Measurements from ENCODE around the gene BPHL. TPM values are rescaled to one million over a fixed set of nuclear protein-coding genes. Genes with fewer than 3 reads are reported as not detected.

BPHL gene
- polyA plus RNA-seq, 1 of the 3 experiments (the other 2 are of a cell fraction) = 21.7 TPM

- Histone ChIP-seq H3K36me3 (replicated peaks in 1 of 2; ENCODE audit: control insufficient read depth in 1 of 2, insufficient read depth in 2 of 2, low read length in 1 of 2) (peaks cover 9 to 10% of the 10 kb centered on the region in 2 experiments), H3K79me2 (ENCODE audit: insufficient read depth) (peaks cover 4% of the 10 kb centered on the region), H3F3A (replicated peaks; ENCODE audit: insufficient read depth) (peaks cover 6% of the 10 kb centered on the region), H3K4me1 (ENCODE audit: control insufficient read depth in 1 of 2, insufficient read depth in 2 of 2, low read depth in 1 of 2, low read length in 1 of 2) (peaks cover 0 to 6% of the 10 kb centered on the region in 2 experiments; a peak in 2 of 4 replicates), H3K27ac (ENCODE audit: low read depth in 2 of 2, low read length in 1 of 2) (no peak overlapping the region), H4K20me1 (ENCODE audit: insufficient read depth) (no peaks in the 10 kb centered on the region), H3K9me2 (no peaks in the 10 kb centered on the region), H3K27me3 (ENCODE audit: insufficient read depth) (no peaks in the 10 kb centered on the region), H3K9ac (no peak overlapping the region), H3K4me2 (no peak overlapping the region), H2AFZ (ENCODE audit: low read depth) (no peak overlapping the region), H3K9me3 (no peaks in the 10 kb centered on the region), H3K4me3 (ENCODE audit: low read depth in 2 of 2, low read length in 1 of 2) (no peak overlapping the region)
- ChIA-PET CTCF (interaction anchor here (0.7 to 1.7 kb wide), 3 partner anchors 38 to 127 kb away, joined by 3 to 10 read pairs (median 3); no protein-coding TSS in a partner anchor), POLR2A (no interaction called here)
- no peak for TF ChIP-seq CTCF (IDR thresholded peaks at IDR 0.05)
- TF ChIP-seq CHD2 (IDR thresholded peaks at IDR 0.05; ENCODE audit: low read length, partially characterized antibody) = no peak
- TF ChIP-seq FOSL2 (IDR thresholded peaks at IDR 0.05; ENCODE audit: borderline replicate concordance, low read depth) = no peak
- no peak for TF ChIP-seq FOXM1 (IDR thresholded peaks at IDR 0.05; ENCODE audit: low read depth)
- TF ChIP-seq MXI1 (IDR thresholded peaks at IDR 0.05; ENCODE audit: low read depth, low read length) = no peak
- no peak for TF ChIP-seq SMC3 (IDR thresholded peaks at IDR 0.05; ENCODE audit: low read depth, low read length)
- TF ChIP-seq EP300 (IDR thresholded peaks at IDR 0.05; ENCODE audit: borderline replicate concordance in 1 of 2, low read depth in 1 of 2, low read length in 1 of 2) = no peak
- TF ChIP-seq, protein P1, sequence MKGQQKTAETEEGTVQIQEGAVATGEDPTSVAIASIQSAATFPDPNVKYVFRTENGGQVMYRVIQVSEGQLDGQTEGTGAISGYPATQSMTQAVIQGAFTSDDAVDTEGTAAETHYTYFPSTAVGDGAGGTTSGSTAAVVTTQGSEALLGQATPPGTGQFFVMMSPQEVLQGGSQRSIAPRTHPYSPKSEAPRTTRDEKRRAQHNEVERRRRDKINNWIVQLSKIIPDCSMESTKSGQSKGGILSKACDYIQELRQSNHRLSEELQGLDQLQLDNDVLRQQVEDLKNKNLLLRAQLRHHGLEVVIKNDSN (IDR thresholded peaks at IDR 0.05; ENCODE audit: borderline replicate concordance, low read depth) = no peak
- no peak for TF ChIP-seq MEF2A (IDR thresholded peaks at IDR 0.05; ENCODE audit: borderline replicate concordance, low read depth)
- no peak for TF ChIP-seq ELF1 (IDR thresholded peaks at IDR 0.05)
- no peak for TF ChIP-seq RFX5 (IDR thresholded peaks at IDR 0.05; ENCODE audit: low read length)
- no peak for TF ChIP-seq GABPA (IDR thresholded peaks at IDR 0.05; ENCODE audit: low read depth)
- DNase-seq = no peak
- WGBS (ENCODE audit: low lambda C conversion rate) = 84% methylated on average over 8 of the region's 8 CpGs
These were observed 6.2 kb downstream of the BPHL start for GRCh38 chr6:3124667-3125066.

- H3K27ac ChIP-seq (ENCODE audit: low read depth in 2 of 2, low read length in 1 of 2) = no peak overlapping the region
- POLR2A ChIA-PET = no interaction called here
- TF ChIP-seq RAD21 (IDR thresholded peaks at IDR 0.05; ENCODE audit: low read length) (no peak), FOXJ3 (CRISPR knock-in tag; IDR thresholded peaks at IDR 0.05) (no peak), GATA2 (CRISPR knock-in tag; IDR thresholded peaks at IDR 0.05) (no peak), RCOR1 (IDR thresholded peaks at IDR 0.05; ENCODE audit: low read length) (no peak), RFX5 (IDR thresholded peaks at IDR 0.05; ENCODE audit: low read length) (no peak), EP300 (IDR thresholded peaks at IDR 0.05; ENCODE audit: borderline replicate concordance in 1 of 2, low read depth in 1 of 2, low read length in 1 of 2) (no peak), NRF1 (IDR thresholded peaks at IDR 0.05; ENCODE audit: low read depth, low read length) (no peak)
- TF ChIP-seq, protein P2, sequence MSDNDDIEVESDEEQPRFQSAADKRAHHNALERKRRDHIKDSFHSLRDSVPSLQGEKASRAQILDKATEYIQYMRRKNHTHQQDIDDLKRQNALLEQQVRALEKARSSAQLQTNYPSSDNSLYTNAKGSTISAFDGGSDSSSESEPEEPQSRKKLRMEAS (IDR thresholded peaks at IDR 0.05; ENCODE audit: low read depth) = no peak
- TF ChIP-seq, protein P3, sequence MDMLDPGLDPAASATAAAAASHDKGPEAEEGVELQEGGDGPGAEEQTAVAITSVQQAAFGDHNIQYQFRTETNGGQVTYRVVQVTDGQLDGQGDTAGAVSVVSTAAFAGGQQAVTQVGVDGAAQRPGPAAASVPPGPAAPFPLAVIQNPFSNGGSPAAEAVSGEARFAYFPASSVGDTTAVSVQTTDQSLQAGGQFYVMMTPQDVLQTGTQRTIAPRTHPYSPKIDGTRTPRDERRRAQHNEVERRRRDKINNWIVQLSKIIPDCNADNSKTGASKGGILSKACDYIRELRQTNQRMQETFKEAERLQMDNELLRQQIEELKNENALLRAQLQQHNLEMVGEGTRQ (IDR thresholded peaks at IDR 0.05; ENCODE audit: borderline replicate concordance, low read depth, low read length) = no peak
- no peaks in the 10 kb centered on the region for H3K9me3 ChIP-seq
- H3K9me2 ChIP-seq = no peaks in the 10 kb centered on the region
- peaks cover 0 to 3% of the 10 kb centered on the region in 2 experiments; a peak in 1 of 4 replicates for H3K4me1 ChIP-seq (ENCODE audit: control insufficient read depth in 1 of 2, insufficient read depth in 2 of 2, low read depth in 1 of 2, low read length in 1 of 2)
- H4K20me1 ChIP-seq (ENCODE audit: insufficient read depth) = no peaks in the 10 kb centered on the region
- 33% methylated on average over 2 of the region's 2 CpGs for WGBS (ENCODE audit: low lambda C conversion rate)
- no peaks in the 10 kb centered on the region; the same call in 1 of the 2 replicates for H3K79me2 ChIP-seq (ENCODE audit: insufficient read depth)
- no peaks in the 10 kb centered on the region for H3K27me3 ChIP-seq (ENCODE audit: insufficient read depth)
- no peak overlapping the region for H3K9ac ChIP-seq
- no peak overlapping the region for H3K4me2 ChIP-seq
- CTCF ChIA-PET = interaction anchor here (0.7 to 1.8 kb wide), 10 partner anchors 8 to 134 kb away, joined by 3 to 10 read pairs (median 3); partner anchors contain the start of gene PSMG4
- H2AFZ ChIP-seq (ENCODE audit: low read depth) = no peak overlapping the region
- no peak overlapping the region for H3K4me3 ChIP-seq (ENCODE audit: low read depth in 2 of 2, low read length in 1 of 2)
- H3F3A ChIP-seq (replicated peaks; ENCODE audit: insufficient read depth) = peaks cover 6% of the 10 kb centered on the region
- H3K36me3 ChIP-seq (replicated peaks in 1 of 2; ENCODE audit: control insufficient read depth in 1 of 2, insufficient read depth in 2 of 2, low read length in 1 of 2) = peaks cover 17 to 20% of the 10 kb centered on the region in 2 experiments
- DNase-seq = no peak
These were observed 7.3 kb downstream of the BPHL start for GRCh38 chr6:3125815-3126214.

Data from SK-N-SH (cell line).